GM06990 (cell line): Measurements from ENCODE around the gene ZNF148.
A peak's percentile ranks its signal among the peaks of the same experiment; 100 is the strongest.

ENCODE experiments used
- DNase-seq: peaks from one replicate; pipeline ENCODE4 v3.0.0-alpha.2; 2011; ENCODE audit not compliant: insufficient read length; ENCODE audit errors: extremely low read depth
- H3K27me3 ChIP-seq: replicated peaks from 2 replicates; pipeline ENCODE4 v1.6.0; 2011; ENCODE audit warnings: low read length; ENCODE audit not compliant: control insufficient read depth, insufficient read depth
- H3K36me3 ChIP-seq: 2 replicates; pipeline ENCODE4 v1.5.1; 2011; ENCODE audit warnings: low read length; ENCODE audit not compliant: control insufficient read depth, insufficient read depth
- H3K4me3 ChIP-seq: replicated peaks from 2 replicates; pipeline ENCODE4 v1.5.1; 2011; ENCODE audit warnings: low read depth, mild to moderate bottlenecking, control low read depth, low read length
- CTCF ChIP-seq: IDR thresholded peaks from 2 replicates; pipeline ENCODE4 v1.5.1; 2011; ENCODE audit warnings: low read length, control low read depth, mild to moderate bottlenecking, inconsistent platforms; ENCODE audit not compliant: insufficient read depth, poor library complexity, severe bottlenecking

The ZNF148 gene

DNA sequence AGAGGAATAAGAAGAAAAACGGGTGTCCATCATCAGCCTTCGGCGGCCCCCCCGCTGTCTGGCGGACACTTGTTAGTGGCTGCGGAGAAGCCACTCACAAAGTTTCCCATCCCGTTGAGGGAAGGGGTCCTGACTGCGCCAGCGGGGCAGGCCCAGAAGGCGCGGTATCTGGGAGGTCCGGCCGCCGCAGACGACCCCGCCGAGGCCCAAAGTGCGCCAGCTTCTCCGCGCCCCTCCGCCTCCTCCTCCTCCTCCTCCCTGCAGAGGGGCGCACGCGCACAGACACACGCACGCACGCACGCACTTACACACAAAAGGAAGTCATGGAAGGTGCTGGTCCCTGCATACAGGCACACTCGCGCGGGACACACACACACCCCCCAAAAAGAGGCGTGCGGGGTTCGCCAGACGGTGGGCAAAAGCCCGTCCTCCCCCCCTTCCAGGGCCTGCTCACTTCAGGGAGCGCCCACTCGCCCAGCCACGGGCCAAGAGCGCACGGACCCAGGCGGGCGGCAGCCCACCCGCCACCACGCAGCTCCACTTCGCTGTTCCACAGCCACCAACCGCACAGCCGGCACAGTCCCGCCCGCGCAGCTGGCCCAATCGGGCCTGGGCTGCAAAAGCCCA is 18.0 kb downstream of the ZNF148 start:
- H3K27me3 ChIP-seq, result no peaks in the 10 kb centered on the region
- peak; percentile 76 for DNase-seq
- TF ChIP-seq CTCF, result no peak
- no peaks in the 10 kb centered on the region for H3K36me3 ChIP-seq
- H3K4me3 ChIP-seq, result peak overlapping the region; percentile 66

GRCh38 chr3:125356140-125357026 is 18.7 kb downstream of the ZNF148 start:
- H3K4me3 ChIP-seq, result peak overlapping the region; percentile 66
- no peak for DNase-seq
- no peaks in the 10 kb centered on the region for H3K27me3 ChIP-seq

GRCh38 chr3:125353659-125354058 is 21.5 kb downstream of the ZNF148 start:
- no peak overlapping the region for H3K4me3 ChIP-seq
- no peaks in the 10 kb centered on the region for H3K27me3 ChIP-seq
- TF ChIP-seq CTCF, result no peak
- H3K36me3 ChIP-seq, result no peaks in the 10 kb centered on the region
- DNase-seq, result no peak

More at GRCh38 chr3:125356140-125357026, 18.7 kb downstream of the ZNF148 start:
- no peaks in the 10 kb centered on the region for H3K36me3 ChIP-seq
- TF ChIP-seq CTCF, result no peak

DNA sequence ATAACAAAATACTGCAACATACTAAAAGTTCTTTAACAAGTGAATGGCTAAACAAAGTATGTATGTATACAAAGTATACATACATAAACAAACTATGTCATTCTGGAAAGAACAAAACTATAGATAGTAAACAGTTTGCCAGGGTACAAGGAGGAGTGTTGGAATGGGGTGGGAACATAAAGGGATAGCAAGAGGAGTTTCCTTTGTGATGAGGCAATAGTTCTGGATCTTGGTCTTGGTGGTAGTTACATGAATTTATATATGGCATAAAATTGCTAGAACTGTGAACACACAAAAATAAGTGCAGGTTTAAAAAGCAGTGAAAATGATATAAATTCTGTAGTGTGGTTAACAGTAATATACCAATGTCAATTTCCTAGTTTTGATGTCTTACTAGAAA is 22.0 kb downstream of the ZNF148 start:
- H3K27me3 ChIP-seq, result no peaks in the 10 kb centered on the region
- no peak for TF ChIP-seq CTCF
- no peaks in the 10 kb centered on the region for H3K36me3 ChIP-seq
- no peak overlapping the region for H3K4me3 ChIP-seq
- DNase-seq, result no peak

GRCh38 chr3:125351814-125352456 is 23.2 kb downstream of the ZNF148 start:
- no peaks in the 10 kb centered on the region for H3K36me3 ChIP-seq
- H3K4me3 ChIP-seq, result no peak overlapping the region
- TF ChIP-seq CTCF, result no peak
- H3K27me3 ChIP-seq, result no peaks in the 10 kb centered on the region
- DNase-seq, result peak; percentile 48
